ENCODE measurements around the gene SLC35A5.
A peak's percentile ranks its signal among the peaks of the same experiment; 100 is the strongest.

Gene SLC35A5

DNA sequence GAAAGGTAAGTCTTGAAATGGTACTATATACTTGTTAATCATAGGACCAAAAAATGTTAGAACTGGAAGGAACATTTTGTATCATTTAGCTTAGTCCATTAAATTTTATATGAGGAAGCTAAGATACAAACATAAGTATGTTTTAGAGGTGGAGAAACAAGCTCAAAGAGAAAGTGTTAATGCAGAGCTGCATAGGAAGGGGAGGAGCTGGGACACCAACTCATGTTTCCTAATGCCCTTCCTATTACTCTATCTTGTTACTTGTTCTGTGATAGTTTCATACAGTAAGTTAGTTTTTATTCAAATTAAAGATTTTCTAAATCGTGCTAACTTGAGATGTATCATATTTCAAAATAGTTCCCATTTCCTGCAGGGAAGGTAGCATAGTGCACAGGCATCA is 7.4 kb downstream of the SLC35A5 start:
- FAIRE-seq (no peak), DNase-seq (ENCODE audit: low spot score) (no peak)

- no peak for DNase-seq (ENCODE audit: low spot score)
- FAIRE-seq = no peak
Observed at GRCh38 chr3:112572701-112573100, 10.9 kb downstream of the SLC35A5 start.

DNA sequence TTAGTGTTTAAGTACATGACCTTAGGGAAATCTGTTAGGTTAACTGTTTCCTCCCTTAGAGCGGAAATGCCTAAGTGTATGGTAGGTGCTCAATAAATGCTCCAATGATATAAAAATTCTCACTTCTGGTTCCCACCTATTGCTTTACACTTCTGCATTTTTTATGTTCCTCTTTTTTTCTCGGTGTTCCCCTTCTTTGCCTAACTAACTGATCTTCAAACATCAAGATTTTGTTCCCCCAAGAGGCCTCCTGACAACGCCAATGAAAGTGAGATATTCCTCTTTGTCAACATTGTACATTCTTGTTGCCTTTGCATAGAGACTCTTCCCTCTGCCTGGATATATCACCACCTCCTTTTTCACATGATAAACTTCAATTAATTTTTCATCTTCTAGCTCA is 17.4 kb downstream of the SLC35A5 start:
- FAIRE-seq (no peak), DNase-seq (ENCODE audit: low spot score) (no peak)

GRCh38 chr3:112579697-112580096 is 17.9 kb downstream of the SLC35A5 start:
- FAIRE-seq (no peak), DNase-seq (ENCODE audit: low spot score) (no peak)

GRCh38 chr3:112582244-112582874 is 20.5 kb downstream of the SLC35A5 start:
- no peak for FAIRE-seq
- DNase-seq (ENCODE audit: low spot score) = peak; percentile 13

DNA sequence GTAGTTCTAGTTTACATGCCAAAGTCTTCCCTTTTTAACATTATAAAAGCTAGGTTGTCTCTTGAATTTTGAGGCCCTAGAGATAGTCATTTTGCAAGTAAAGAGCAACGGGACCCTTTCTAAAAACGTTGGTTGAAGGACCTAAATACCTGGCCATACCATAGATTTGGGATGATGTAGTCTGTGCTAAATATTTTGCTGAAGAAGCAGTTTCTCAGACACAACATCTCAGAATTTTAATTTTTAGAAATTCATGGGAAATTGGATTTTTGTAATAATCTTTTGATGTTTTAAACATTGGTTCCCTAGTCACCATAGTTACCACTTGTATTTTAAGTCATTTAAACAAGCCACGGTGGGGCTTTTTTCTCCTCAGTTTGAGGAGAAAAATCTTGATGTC is 21.3 kb downstream of the SLC35A5 start:
- DNase-seq (ENCODE audit: low spot score) (no peak), FAIRE-seq (no peak)

- DNase-seq (ENCODE audit: low spot score) (no peak), FAIRE-seq (no peak)
Observed at GRCh38 chr3:112585782-112586181, 23.9 kb downstream of the SLC35A5 start.

DNA sequence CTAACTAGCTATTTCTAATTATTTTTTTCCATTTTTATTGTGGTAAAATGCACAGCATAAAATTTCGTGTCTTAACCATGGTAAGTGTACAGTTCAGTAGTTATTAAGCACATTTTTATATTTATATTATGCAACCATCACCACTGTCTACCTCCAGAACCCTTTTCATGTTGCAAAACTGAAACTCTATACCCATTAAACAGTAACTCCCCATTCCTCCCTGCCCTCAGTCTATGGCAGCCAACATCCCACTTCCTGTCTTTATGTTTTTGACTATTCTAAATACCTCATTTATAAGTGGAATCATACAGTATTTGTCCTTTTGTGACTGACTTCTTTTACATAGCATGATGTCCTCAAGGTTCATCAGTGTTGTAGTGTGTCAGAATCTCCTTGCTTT is 25.5 kb downstream of the SLC35A5 start:
- no peak for DNase-seq (ENCODE audit: low spot score)
- FAIRE-seq = no peak

- FAIRE-seq (no peak), DNase-seq (ENCODE audit: low spot score) (no peak)
Observed at GRCh38 chr3:112593258-112593657, 31.4 kb downstream of the SLC35A5 start.

DNA sequence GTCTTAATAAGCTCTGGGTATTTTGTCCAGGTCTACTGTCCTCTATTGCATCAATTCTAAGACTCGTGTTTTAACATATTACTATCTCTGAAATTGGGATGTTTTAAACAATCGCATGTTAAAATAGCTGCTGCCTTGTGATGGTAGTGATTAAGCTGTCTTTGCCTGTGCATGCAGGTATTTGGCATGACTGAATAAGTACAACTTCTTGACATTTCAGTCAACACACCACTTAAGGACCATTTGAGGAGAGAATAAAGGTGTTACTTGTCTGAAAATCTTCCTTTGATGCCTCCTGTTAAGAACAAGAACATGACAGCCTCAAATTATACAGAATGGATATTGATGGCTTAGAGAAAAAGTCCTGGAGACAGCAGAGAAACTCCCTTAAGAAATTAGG is 33.0 kb downstream of the SLC35A5 start:
- FAIRE-seq (no peak), DNase-seq (ENCODE audit: low spot score) (no peak)

- no peak for DNase-seq (ENCODE audit: low spot score)
- FAIRE-seq = no peak
Observed at GRCh38 chr3:112597945-112598344, 36.1 kb downstream of the SLC35A5 start.

DNA sequence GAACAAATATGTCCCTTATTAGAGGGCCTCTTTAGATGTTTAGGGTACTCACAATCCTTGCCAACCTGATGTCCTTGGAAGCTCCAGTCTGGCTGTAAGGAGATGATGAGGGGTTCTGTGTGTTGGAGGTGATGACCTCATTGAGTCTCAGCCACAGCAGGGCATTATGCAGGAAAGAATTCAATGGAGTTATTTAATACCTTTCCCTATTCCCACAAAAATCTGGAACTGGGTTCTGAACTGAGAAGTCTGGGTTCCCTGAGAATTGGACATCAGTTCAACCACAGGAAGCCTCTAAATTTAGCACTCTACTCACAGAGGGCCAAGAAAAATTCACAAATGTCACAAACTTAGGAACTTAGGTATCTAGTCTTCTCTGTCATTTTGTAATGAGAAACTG is 36.9 kb downstream of the SLC35A5 start:
- DNase-seq (ENCODE audit: low spot score) (no peak), FAIRE-seq (no peak)

DNA sequence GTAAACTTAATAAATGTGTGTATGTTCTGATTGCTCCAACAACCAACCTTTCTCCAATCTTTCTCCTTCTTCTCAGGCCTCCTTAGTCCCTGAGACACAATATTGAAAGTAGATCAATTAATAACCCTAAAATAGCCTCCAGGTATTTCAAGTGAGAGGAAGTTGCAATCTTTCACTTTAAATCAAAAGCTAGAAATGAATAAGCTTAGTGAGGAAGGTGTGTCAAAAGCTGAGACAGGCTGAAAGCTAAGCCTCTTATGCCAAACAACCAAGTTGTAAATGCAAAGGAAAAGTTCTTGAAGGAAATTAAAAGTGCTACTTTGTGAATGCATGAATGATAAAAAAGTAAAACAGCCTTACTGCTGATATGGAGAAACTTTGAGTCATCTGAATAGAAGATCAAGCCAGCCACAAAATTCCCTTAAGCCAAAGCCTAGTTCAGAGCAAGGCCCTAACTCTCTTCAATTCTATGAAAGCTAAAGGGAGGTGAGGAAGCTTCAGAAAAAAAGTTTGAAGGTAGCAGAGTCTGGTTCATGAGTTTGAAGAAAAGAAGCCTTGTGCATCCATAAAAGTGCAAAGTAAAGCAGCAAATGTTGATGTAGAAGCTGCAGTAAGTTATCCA is 40.5 kb downstream of the SLC35A5 start:
- FAIRE-seq (no peak), DNase-seq (ENCODE audit: low spot score) (no peak)

DNA sequence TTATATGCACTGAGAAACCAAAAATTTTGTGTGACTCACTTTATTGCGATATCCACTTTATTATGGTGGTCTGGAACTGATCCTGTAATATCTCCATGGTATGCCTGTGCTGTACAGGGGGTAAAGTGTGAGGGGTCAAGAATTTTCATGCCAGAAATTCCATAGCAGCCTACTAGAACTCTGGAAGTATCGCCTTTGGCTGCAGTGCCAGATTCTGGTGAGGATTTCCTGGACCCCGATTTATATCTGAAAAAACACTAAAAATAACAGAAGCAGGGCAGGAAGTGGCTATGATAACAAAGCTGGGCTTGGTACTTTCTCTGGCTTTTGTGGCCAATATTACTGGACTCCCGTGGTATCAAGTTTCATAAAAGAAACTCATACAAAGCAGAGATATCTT is 42.7 kb downstream of the SLC35A5 start:
- no peak for FAIRE-seq
- DNase-seq (ENCODE audit: low spot score) = no peak

DNA sequence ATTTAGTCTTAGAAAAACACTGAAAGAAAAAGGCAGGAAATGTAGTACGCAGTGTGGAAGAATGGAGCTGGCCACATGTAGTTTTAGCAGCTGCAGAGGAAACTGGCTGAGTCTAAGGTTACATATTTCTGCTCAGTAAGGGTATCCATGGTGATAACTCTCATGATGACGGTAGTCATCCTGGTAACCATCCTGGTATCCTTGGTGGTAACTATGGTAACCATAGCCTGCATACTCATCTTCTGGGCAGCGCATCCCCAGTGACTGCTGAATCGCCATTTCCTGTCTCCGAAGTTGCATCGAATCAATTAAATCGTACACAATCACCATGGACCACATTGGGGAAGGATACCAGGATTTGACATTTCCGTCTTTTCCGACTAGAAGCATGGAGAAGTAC is 43.4 kb downstream of the SLC35A5 start:
- FAIRE-seq (peak; percentile 93), DNase-seq (ENCODE audit: low spot score) (peak; percentile 33)

GRCh38 chr3:112606098-112606497 is 44.3 kb downstream of the SLC35A5 start:
- FAIRE-seq (no peak), DNase-seq (ENCODE audit: low spot score) (no peak)

DNA sequence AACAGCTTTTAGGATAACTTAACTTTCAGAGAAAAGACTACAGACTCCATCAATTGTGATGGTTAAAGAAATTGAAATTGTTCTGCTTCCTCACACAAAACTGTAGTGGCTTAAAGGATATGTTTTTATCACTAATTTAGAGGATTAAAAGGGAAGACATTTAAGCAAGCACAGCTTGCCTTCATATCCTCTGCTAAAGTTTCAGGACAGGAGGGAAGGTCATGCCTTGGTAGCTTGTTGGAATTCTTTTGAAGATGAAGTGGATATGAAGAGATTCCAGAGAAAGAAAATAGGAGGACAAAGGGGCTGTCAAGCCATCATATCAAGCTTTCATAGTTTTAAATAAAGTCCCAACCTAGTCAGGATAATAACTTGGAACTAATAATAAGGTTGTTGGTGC is 46.0 kb downstream of the SLC35A5 start:
- FAIRE-seq (no peak), DNase-seq (ENCODE audit: low spot score) (no peak)

GRCh38 chr3:112610121-112610520 is 48.3 kb downstream of the SLC35A5 start:
- no peak for DNase-seq (ENCODE audit: low spot score)
- no peak for FAIRE-seq

DNA sequence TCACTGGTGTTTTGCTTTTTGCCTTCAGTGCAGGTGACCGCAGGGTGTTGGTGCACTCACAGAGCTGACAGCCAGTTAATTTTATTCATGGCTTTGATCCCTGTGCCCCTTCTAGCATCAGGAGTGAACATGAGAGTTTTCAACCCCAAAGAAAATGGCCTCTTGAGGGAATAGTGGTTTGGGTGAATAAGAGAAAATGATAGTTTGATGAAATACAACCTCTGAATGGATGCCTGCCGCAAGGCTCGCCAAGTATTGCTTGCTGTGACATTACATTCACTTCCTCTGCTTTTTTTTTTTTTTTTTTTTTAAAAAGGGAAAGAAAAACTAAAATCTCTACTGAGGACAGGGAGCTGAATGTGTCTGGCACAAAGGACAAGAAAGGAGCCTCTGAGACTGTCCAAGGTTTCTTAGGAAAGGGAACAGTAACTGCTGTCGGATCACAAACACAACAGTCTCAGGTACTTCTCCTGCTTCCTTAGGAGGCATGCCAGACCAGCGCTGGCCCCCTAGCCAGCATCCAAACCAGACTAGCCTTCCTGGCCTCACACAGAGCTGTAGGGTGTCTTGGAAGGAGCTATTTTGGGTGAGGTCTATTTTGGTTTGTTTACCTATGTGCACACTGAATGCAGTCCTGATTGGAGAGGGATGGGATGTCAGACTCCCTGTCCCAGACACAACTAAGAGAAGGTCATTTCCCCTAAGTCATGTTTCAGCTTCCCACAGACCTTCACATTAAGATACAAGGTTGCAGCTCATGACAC is 50.1 kb downstream of the SLC35A5 start:
- FAIRE-seq = no peak
- DNase-seq (ENCODE audit: low spot score) = no peak

DNA sequence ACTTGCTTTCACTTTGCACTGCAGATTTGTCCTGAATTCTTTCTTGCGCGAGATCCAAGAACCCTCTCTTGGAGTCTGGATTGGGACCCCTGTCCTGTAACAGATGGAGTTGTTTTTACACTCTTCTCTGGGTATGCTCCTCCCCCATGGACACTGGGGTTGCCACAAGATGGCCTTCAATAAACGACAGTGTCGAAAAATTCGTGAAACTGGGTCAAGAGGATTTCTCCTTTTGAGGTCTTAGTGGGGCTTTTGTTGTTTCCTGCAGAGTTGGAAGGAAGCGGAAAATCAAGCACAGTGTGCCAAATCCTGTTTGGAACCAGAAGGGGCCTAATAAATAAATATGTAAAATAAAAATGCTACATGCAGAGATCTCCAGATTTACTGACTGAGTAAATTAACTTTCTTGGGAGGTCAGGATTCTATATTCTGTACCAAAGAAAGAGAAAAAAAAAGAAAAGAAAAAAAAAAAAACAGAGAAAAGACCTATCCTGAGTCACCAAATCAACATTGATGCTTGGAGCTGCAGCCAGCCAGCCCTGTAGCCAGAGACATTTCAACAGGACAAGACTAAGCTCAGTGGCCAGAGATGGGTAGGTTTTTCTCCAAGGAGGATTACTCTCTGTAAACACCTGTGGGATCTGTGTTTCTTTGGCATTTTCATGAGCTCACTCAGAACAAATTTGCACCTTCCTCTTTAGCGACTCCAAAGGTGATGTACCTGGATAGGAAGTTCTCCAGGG is 54.3 kb downstream of the SLC35A5 start:
- DNase-seq (ENCODE audit: low spot score) (no peak), FAIRE-seq (no peak)

- no peak for FAIRE-seq
- DNase-seq (ENCODE audit: low spot score) = no peak
Observed at GRCh38 chr3:112617285-112617684, 55.4 kb downstream of the SLC35A5 start.

GRCh38 chr3:112619295-112619694 is 57.5 kb downstream of the SLC35A5 start:
- no peak for DNase-seq (ENCODE audit: low spot score)
- FAIRE-seq = no peak

All from urothelium cell line (cell line).